GM19452 (cell line): ENCODE data around the gene BEST2.
"Not testable (repeated sequence)": the region's sequence is repeated elsewhere in the genome, so short reads cannot be mapped to it uniquely, and the experiment has no call there.

Experiments used
- ATAC-seq: cut with Tn5 transposase; IDR thresholded peaks from one replicate; pipeline ENCODE4 v1.9.1; 2021; ENCODE audit not compliant: unreplicated experiment

Gene BEST2

GRCh38 chr19:12751635-12752034 lies at the start of gene BEST2:
BEST2 (plus strand) TSS chr19:12751791; CDS start chr19:12752593, 802 bp downstream.
- no peak for ATAC-seq

GRCh38 chr19:12703046-12703445 lies 48.5 kb upstream of the BEST2 start:
- no peak for ATAC-seq

GRCh38 chr19:12705169-12705568 lies 46.4 kb upstream of the BEST2 start:
- ATAC-seq, result no peak

- no peak for ATAC-seq
These were observed 45.8 kb upstream of the BEST2 start for GRCh38 chr19:12705654-12706331.

- no peak for ATAC-seq
These were observed 45.3 kb upstream of the BEST2 start for GRCh38 chr19:12706332-12706718.

GRCh38 chr19:12708641-12709040 lies 43.0 kb upstream of the BEST2 start:
- no peak for ATAC-seq

GRCh38 chr19:12711187-12711586 lies 40.4 kb upstream of the BEST2 start:
- ATAC-seq, result no peak

GRCh38 chr19:12712077-12712476 lies 39.5 kb upstream of the BEST2 start:
- ATAC-seq, result not testable (repeated sequence)

- ATAC-seq, result not testable (repeated sequence)
These were observed 38.3 kb upstream of the BEST2 start for GRCh38 chr19:12713304-12713703.

GRCh38 chr19:12715102-12715501 lies 36.5 kb upstream of the BEST2 start:
- ATAC-seq, result no peak

- no peak for ATAC-seq
These were observed 35.7 kb upstream of the BEST2 start for GRCh38 chr19:12715929-12716328.

- ATAC-seq, result no peak
These were observed 31.3 kb upstream of the BEST2 start for GRCh38 chr19:12720296-12720695.

- ATAC-seq, result no peak
These were observed 30.5 kb upstream of the BEST2 start for GRCh38 chr19:12720851-12721655.

- peak; percentile 8 for ATAC-seq
These were observed 29.7 kb upstream of the BEST2 start for GRCh38 chr19:12721656-12722565.

- peak; percentile 74 for ATAC-seq
These were observed 28.8 kb upstream of the BEST2 start for GRCh38 chr19:12722566-12723380.

- no peak for ATAC-seq
These were observed 28.3 kb upstream of the BEST2 start for GRCh38 chr19:12723381-12723640.

GRCh38 chr19:12723641-12724426 lies 27.8 kb upstream of the BEST2 start, which contains the start of gene TNPO2:
TNPO2 (minus strand) TSS chr19:12723932; CDS start chr19:12720977, 2,955 bp downstream.
- no peak for ATAC-seq

- ATAC-seq, result not testable (repeated sequence)
These were observed 26.0 kb upstream of the BEST2 start for GRCh38 chr19:12725612-12726011.

GRCh38 chr19:12726988-12727316 lies 24.6 kb upstream of the BEST2 start:
- no peak for ATAC-seq
